Prostate gland (tissue), 2 donors: Measurements from ENCODE around the gene PANX1.

Experiments used
- CTCF ChIP-seq, 4 experiments: fragments of 200-600 bp in 2 of 4; fragments of 450-650 bp in 2 of 4; sonication (generic) in 2 of 4; IDR thresholded peaks; 1 replicate in 3 of 4; 2 replicates in 1 of 4; pipeline ENCODE4 v1.5.1; 2016 to 2019; ENCODE audit warnings: antibody characterized with exemption in 4 of 4, mild to moderate bottlenecking in 2 of 4, moderate library complexity in 2 of 4
- POLR2A ChIP-seq: fragments of 450-650 bp; IDR thresholded peaks from one replicate; pipeline ENCODE4 v1.6.1; 2016; ENCODE audit warnings: antibody characterized with exemption, mild to moderate bottlenecking
- POLR2AphosphoS5 ChIP-seq: sonication (generic); formaldehyde crosslinking; IDR thresholded peaks from one replicate; pipeline ENCODE4 v1.6.1; 2017; ENCODE audit warnings: antibody characterized with exemption

GRCh38 chr11:94132152-94132558 is 3.5 kb downstream of the PANX1 start:
- TF ChIP-seq CTCF (IDR thresholded peaks at IDR 0.05) (no peak), POLR2A (no peak), POLR2AphosphoS5 (no peak)
